Neural cell (in vitro differentiated cells): ENCODE data around the gene NPEPPS.
"Not testable (repeated sequence)": the region's sequence is repeated elsewhere in the genome, so short reads cannot be mapped to it uniquely, and the experiment has no call there.

Experiments
- EP300 ChIP-seq: fragments of 450-650 bp; conservative IDR thresholded peaks from 2 replicates; pipeline ENCODE4 v1.6.1; 2014; ENCODE audit warnings: antibody characterized with exemption, mild to moderate bottlenecking, moderate library complexity; ENCODE audit not compliant: poor library complexity, severe bottlenecking
- EZH2 ChIP-seq: fragments of 200-600, 300-800 bp; shearing (Covaris generic), sonication (generic); IDR thresholded peaks from 2 replicates; pipeline ENCODE4 v1.6.1; 2014; ENCODE audit warnings: antibody characterized with exemption, low read length, borderline replicate concordance, mild to moderate bottlenecking; ENCODE audit not compliant: insufficient read depth, poor library complexity, severe bottlenecking
- MXI1 ChIP-seq: fragments of 450-650 bp; conservative IDR thresholded peaks from 2 replicates; pipeline ENCODE4 v1.6.1; 2014; ENCODE audit warnings: antibody characterized with exemption, mild to moderate bottlenecking; ENCODE audit not compliant: poor library complexity, severe bottlenecking
- POLR2AphosphoS5 ChIP-seq: IDR thresholded peaks from 2 replicates; pipeline ENCODE4 v1.6.1; 2012
- RAD21 ChIP-seq: fragments of 450-650 bp; conservative IDR thresholded peaks from 2 replicates; pipeline ENCODE4 v1.6.1; 2014; ENCODE audit warnings: antibody characterized with exemption, mild to moderate bottlenecking, moderate library complexity
- SMC3 ChIP-seq: fragments of 450-650 bp; conservative IDR thresholded peaks from 2 replicates; pipeline ENCODE4 v1.6.1; 2014; ENCODE audit warnings: antibody characterized with exemption, mild to moderate bottlenecking, moderate library complexity; ENCODE audit not compliant: poor library complexity
- TF ChIP-seq, protein P1 (sequence below): fragments of 450-650 bp; IDR thresholded peaks from 2 replicates; pipeline ENCODE4 v1.5.1; 2014; ENCODE audit warnings: antibody characterized with exemption, mild to moderate bottlenecking, moderate library complexity; ENCODE audit not compliant: poor library complexity, severe bottlenecking
- TF ChIP-seq, protein P2 (sequence below): IDR thresholded peaks from 2 replicates; pipeline ENCODE4 v1.6.1; 2012; ENCODE audit warnings: borderline replicate concordance

DNA sequence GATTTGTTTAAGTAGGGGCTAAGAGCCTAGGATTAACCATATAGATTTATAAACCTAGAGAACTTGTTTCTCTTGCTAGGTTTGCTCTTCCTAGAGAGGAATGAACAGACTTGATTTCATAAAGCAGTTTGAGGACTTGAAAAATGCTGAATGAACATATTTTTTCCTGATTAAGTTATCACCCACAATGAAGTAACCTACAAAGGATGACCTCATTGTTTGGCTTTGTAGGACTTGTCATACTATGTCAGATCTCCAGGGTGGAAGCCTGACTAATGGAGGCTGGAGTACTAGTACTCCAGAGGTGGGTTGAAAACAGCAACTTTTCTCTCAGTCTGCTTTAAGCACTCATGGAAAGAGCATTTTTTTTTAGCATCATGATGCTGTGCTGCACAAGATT lies 12.0 kb upstream of the NPEPPS start:
- TF ChIP-seq, protein P1, sequence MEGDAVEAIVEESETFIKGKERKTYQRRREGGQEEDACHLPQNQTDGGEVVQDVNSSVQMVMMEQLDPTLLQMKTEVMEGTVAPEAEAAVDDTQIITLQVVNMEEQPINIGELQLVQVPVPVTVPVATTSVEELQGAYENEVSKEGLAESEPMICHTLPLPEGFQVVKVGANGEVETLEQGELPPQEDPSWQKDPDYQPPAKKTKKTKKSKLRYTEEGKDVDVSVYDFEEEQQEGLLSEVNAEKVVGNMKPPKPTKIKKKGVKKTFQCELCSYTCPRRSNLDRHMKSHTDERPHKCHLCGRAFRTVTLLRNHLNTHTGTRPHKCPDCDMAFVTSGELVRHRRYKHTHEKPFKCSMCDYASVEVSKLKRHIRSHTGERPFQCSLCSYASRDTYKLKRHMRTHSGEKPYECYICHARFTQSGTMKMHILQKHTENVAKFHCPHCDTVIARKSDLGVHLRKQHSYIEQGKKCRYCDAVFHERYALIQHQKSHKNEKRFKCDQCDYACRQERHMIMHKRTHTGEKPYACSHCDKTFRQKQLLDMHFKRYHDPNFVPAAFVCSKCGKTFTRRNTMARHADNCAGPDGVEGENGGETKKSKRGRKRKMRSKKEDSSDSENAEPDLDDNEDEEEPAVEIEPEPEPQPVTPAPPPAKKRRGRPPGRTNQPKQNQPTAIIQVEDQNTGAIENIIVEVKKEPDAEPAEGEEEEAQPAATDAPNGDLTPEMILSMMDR: not testable (repeated sequence)
- not testable (repeated sequence) for TF ChIP-seq EZH2, POLR2AphosphoS5, SMC3, EP300, MXI1, RAD21
- TF ChIP-seq, protein P2, sequence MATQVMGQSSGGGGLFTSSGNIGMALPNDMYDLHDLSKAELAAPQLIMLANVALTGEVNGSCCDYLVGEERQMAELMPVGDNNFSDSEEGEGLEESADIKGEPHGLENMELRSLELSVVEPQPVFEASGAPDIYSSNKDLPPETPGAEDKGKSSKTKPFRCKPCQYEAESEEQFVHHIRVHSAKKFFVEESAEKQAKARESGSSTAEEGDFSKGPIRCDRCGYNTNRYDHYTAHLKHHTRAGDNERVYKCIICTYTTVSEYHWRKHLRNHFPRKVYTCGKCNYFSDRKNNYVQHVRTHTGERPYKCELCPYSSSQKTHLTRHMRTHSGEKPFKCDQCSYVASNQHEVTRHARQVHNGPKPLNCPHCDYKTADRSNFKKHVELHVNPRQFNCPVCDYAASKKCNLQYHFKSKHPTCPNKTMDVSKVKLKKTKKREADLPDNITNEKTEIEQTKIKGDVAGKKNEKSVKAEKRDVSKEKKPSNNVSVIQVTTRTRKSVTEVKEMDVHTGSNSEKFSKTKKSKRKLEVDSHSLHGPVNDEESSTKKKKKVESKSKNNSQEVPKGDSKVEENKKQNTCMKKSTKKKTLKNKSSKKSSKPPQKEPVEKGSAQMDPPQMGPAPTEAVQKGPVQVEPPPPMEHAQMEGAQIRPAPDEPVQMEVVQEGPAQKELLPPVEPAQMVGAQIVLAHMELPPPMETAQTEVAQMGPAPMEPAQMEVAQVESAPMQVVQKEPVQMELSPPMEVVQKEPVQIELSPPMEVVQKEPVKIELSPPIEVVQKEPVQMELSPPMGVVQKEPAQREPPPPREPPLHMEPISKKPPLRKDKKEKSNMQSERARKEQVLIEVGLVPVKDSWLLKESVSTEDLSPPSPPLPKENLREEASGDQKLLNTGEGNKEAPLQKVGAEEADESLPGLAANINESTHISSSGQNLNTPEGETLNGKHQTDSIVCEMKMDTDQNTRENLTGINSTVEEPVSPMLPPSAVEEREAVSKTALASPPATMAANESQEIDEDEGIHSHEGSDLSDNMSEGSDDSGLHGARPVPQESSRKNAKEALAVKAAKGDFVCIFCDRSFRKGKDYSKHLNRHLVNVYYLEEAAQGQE: not testable (repeated sequence)
